Heart right ventricle (tissue), 16 donors: Measurements from ENCODE around the gene OR8B8. TPM values are rescaled to one million over a fixed set of nuclear protein-coding genes. Genes with fewer than 3 reads are reported as not detected.

Experiments used
- ATAC-seq, 8 donors: fragments of 200-7000 bp; cut with Tn5 transposase; one replicate each; pipeline ENCODE4 v1.9.1; 2020; ENCODE audit warnings: mild to moderate bottlenecking in 8 of 8, moderate library complexity in 8 of 8, moderate number of reproducible peaks in 1 of 8
- DNase-seq, 2 donors: peaks; one replicate each; pipeline ENCODE4 v3.0.0-alpha.2; 2020
- H3K27ac ChIP-seq, 10 donors: fragments of 200-600 bp; sonication (generic) in 2 of 10; one replicate each; pipeline versions ENCODE4 v1.5.0 to v1.8.0; 2020 to 2022; ENCODE audit warnings: mild to moderate bottlenecking in 3 of 10
- H3K27me3 ChIP-seq, 7 donors: fragments of 200-600 bp; one replicate each; pipeline ENCODE4 v1.8.0; 2021 to 2022; ENCODE audit warnings: mild to moderate bottlenecking in 2 of 7
- H3K36me3 ChIP-seq, 9 donors: fragments of 200-600 bp; sonication (generic) in 1 of 9; one replicate each; pipeline versions ENCODE4 v1.5.0 to v1.8.0; 2020 to 2022; ENCODE audit warnings: mild to moderate bottlenecking in 2 of 9
- H3K4me1 ChIP-seq, 9 donors: fragments of 200-600 bp; sonication (generic) in 1 of 9; one replicate each; pipeline versions ENCODE4 v1.5.0 to v1.8.0; 2020 to 2022; ENCODE audit warnings: mild to moderate bottlenecking in 4 of 9
- H3K4me3 ChIP-seq, 10 donors: fragments of 200-600 bp; sonication (generic) in 2 of 10; one replicate each; pipeline versions ENCODE4 v1.5.0 to v1.8.0; 2020 to 2022; ENCODE audit warnings: mild to moderate bottlenecking in 7 of 10, moderate library complexity in 2 of 10
- H3K9me3 ChIP-seq, 11 donors: fragments of 200-600 bp in 10 of 11; sonication (generic) in 2 of 11; one replicate each; pipeline versions ENCODE4 v1.5.0 to v1.8.0; 2013 to 2022; ENCODE audit warnings: mild to moderate bottlenecking in 2 of 11, control low read depth in 1 of 11, moderate library complexity in 1 of 11
- WGBS, 2 donors: extraction: QIAGEN DNeasy Blood & Tissue Kit; methylation state at CpG; one replicate each; pipeline ENCODE4 v1.1.7; 2013; ENCODE audit warnings: inconsistent platforms in 1 of 2; 5-methylcytosine and 5-hydroxymethylcytosine counted together
- intact Hi-C, 10 donors: fragments of 100-400 bp; cut with DNase I; formaldehyde crosslinking; loops; one replicate each; pipeline versions ENCODE4 v1.11.1 to v1.14.2; 2022
- polyA plus RNA-seq, 2 donors: library from polyadenylated mRNA; stranded (reverse); fragments of 200-250 nt; gene quantifications; one replicate each; pipeline ENCODE4 v1.2.3, GENCODE V29; 2013
- total RNA-seq, 10 donors: library from RNA; stranded (reverse); fragmentation: NEBNext Ultra II Directional in 3 of 10; extraction: Animal tissue kit (Norgen Biotek cat#: 25700) in 3 of 10; gene quantifications; one replicate each; pipeline versions ENCODE4 v1.2.1 to v1.2.4, GENCODE V29; 2021 to 2023
- TF ChIP-seq, protein P1 (sequence below), 9 donors: fragments of 200-600 bp; sonication (generic) in 2 of 9; IDR thresholded peaks; one replicate each; pipeline versions ENCODE4 v1.5.0 to v1.8.0; 2021 to 2022; ENCODE audit warnings: antibody characterized with exemption in 9 of 9, mild to moderate bottlenecking in 5 of 9, moderate library complexity in 1 of 9
- donor health status: Arrhythmogenic right ventricular cardiomyopathy.
- donor health status: ischemic (EF 13 %, LVEDD 7.1; RV severe dilation, severe dysfunction).
- donor health status: healthy with polysubstance abuse.
- donor health status: DM: no; HTN: yes; CAD: no.
- donor health status: DM: no; HTN: no; CAD: no.
- donor health status: ischemic (EF 25% LVEDD 6.9; RV normal size, moderate dysfunction).
- donor health status: ischemic (EF 25% LVEDD 5.7; RV mildly dilated, moderate dysfunction).
- donor health status: healthy.
- donor health status: DM: yes; HTN: yes; CAD: no.
- donor health status: Ischemic cardiomyopathy.
- donor health status: ischemic (EF 35%, LVEDD 5.7; RV mildly dilated, moderate dysfunction).
- donor health status: nonischemic (EF 11% LVEDD 7.7; RV severe dilation, severe dysfunction).
- donor health status: DM: yes; HTN: yes; CAD: no.
- donor health status: PGD.
- donor health status: ischemic (EF 29% LVEDD 5.4; RV normal size, mild dysfunction).
- donor health status: nonischemic (EF 23%, LVEDD 6.1; RV moderate dilation, normal function).

The OR8B8 gene
- total and polyA plus RNA-seq, 12 donors: not detected

DNA sequence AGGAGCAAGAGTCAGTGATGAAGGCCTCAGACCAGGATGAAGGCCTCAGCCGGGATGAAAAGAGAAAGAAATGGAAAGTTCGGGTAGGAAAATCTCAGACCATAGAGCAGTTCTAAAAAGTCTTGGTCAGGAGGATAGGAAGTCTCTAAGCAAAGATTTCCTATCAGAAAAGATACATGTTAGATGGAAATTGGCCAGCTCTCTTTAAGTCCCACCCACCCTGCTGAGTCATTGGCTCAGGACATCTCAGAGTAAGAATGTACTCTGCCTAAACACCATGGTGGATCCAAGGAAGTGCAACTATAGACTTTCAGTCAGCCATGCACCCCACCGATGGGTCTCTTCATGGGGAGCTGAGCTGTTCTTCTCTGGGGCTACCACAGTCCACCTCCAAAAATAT, 51.1 kb downstream of the OR8B8 start:
- Histone ChIP-seq H3K27ac (no peak overlapping the region), H3K4me1 (no peaks in the 10 kb centered on the region), H3K4me3 (no peak overlapping the region), H3K27me3 (peaks cover 0 to 4% (median 0%) of the 10 kb centered on the region in 7 donors), H3K36me3 (no peaks in the 10 kb centered on the region), H3K9me3 (no peaks in the 10 kb centered on the region)
- TF ChIP-seq, protein P1, sequence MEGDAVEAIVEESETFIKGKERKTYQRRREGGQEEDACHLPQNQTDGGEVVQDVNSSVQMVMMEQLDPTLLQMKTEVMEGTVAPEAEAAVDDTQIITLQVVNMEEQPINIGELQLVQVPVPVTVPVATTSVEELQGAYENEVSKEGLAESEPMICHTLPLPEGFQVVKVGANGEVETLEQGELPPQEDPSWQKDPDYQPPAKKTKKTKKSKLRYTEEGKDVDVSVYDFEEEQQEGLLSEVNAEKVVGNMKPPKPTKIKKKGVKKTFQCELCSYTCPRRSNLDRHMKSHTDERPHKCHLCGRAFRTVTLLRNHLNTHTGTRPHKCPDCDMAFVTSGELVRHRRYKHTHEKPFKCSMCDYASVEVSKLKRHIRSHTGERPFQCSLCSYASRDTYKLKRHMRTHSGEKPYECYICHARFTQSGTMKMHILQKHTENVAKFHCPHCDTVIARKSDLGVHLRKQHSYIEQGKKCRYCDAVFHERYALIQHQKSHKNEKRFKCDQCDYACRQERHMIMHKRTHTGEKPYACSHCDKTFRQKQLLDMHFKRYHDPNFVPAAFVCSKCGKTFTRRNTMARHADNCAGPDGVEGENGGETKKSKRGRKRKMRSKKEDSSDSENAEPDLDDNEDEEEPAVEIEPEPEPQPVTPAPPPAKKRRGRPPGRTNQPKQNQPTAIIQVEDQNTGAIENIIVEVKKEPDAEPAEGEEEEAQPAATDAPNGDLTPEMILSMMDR (IDR thresholded peaks at IDR 0.05): no peak
- intact Hi-C loops: no loop called here
- WGBS, 2 donors: 60 to 88% methylated on average over 3 of the region's 3 CpGs
- no peak for ATAC-seq
- no peak for DNase-seq

Other genes with a start within 250 kb of the OR8B8 start
- not detected for gene OR8G1, start 204.6 kb downstream of the OR8B8 start, total RNA-seq
- gene OR8G1, start 204.6 kb downstream of the OR8B8 start, polyA plus RNA-seq: not detected
- gene OR8G5, start 189.3 kb downstream of the OR8B8 start, total RNA-seq: not detected
- gene OR8G5, start 189.3 kb downstream of the OR8B8 start, polyA plus RNA-seq: not detected
- not detected for gene OR8D1, start 131.7 kb downstream of the OR8B8 start, total RNA-seq
- not detected for gene OR8D1, start 131.7 kb downstream of the OR8B8 start, polyA plus RNA-seq
- not detected for gene OR8D2, start 125.5 kb downstream of the OR8B8 start, total RNA-seq
- not detected for gene OR8D2, start 125.5 kb downstream of the OR8B8 start, polyA plus RNA-seq
- gene OR8B2, start 61.2 kb downstream of the OR8B8 start, total RNA-seq: not detected
- not detected for gene OR8B2, start 61.2 kb downstream of the OR8B8 start, polyA plus RNA-seq
- gene OR8B3, start 46.7 kb downstream of the OR8B8 start, total RNA-seq: not detected
- gene OR8B3, start 46.7 kb downstream of the OR8B8 start, polyA plus RNA-seq: not detected
- not detected for gene OR8B4, start 20.8 kb downstream of the OR8B8 start, total RNA-seq
- not detected for gene OR8B4, start 20.8 kb downstream of the OR8B8 start, polyA plus RNA-seq
- not detected for gene OR8B12, start 98.0 kb upstream of the OR8B8 start, total RNA-seq
- gene OR8B12, start 98.0 kb upstream of the OR8B8 start, polyA plus RNA-seq: not detected
- not detected for gene OR8A1, start 124.3 kb upstream of the OR8B8 start, total RNA-seq
- not detected for gene OR8A1, start 124.3 kb upstream of the OR8B8 start, polyA plus RNA-seq
- gene PANX3, start 165.7 kb upstream of the OR8B8 start, total RNA-seq: not detected
- not detected for gene PANX3, start 165.7 kb upstream of the OR8B8 start, polyA plus RNA-seq
- gene TBRG1, start 177.2 kb upstream of the OR8B8 start, total RNA-seq: 10 to 100 TPM; 16.4 to 21.5 (median 19.2) TPM
- 10 to 100 TPM; 19.1 to 19.2 TPM for gene TBRG1, start 177.2 kb upstream of the OR8B8 start, polyA plus RNA-seq
- 10 to 100 TPM; 67.0 to 92.9 (median 74.3) TPM for gene SIAE, start 228.0 kb upstream of the OR8B8 start, total RNA-seq
- 10 to 100 TPM; 17.9 to 78.0 TPM for gene SIAE, start 228.0 kb upstream of the OR8B8 start, polyA plus RNA-seq
- 1 to 10 TPM in 9 of 10 donors, under 1 TPM in 1; 0.62 to 4.9 (median 2.0) TPM for gene SPA17, start 228.2 kb upstream of the OR8B8 start, total RNA-seq
- 1 to 10 TPM; 4.4 to 4.8 TPM for gene SPA17, start 228.2 kb upstream of the OR8B8 start, polyA plus RNA-seq